Posterior vena cava (tissue), 2 donors: ENCODE results near the gene MAFF. TPM values are rescaled to one million over a fixed set of nuclear protein-coding genes. Genes with fewer than 3 reads are reported as not detected.

Source experiments
- DNase-seq: peaks from one replicate; pipeline ENCODE4 v3.0.0-alpha.2; 2020; ENCODE audit warnings: low spot score
- intact Hi-C, 2 donors: fragments of 100-400 bp; cut with DNase I; formaldehyde crosslinking; loops; one replicate each; pipeline versions ENCODE4 v1.14.1 to v1.14.2; 2022 to 2023
- total RNA-seq, 2 donors: library from RNA; stranded (reverse); fragmentation: NEBNext Ultra II Directional; extraction: Animal tissue kit (Norgen Biotek cat#: 25700); gene quantifications; one replicate each; pipeline ENCODE4 v1.2.1, GENCODE V29; 2021
- donor health status: DM: yes; HTN: yes; CAD: no.
- donor health status: DM: yes; HTN: yes; CAD: no.

MAFF gene
- total RNA-seq, 2 donors from 2014 or later, result 22.1 to 72.7 TPM

DNA sequence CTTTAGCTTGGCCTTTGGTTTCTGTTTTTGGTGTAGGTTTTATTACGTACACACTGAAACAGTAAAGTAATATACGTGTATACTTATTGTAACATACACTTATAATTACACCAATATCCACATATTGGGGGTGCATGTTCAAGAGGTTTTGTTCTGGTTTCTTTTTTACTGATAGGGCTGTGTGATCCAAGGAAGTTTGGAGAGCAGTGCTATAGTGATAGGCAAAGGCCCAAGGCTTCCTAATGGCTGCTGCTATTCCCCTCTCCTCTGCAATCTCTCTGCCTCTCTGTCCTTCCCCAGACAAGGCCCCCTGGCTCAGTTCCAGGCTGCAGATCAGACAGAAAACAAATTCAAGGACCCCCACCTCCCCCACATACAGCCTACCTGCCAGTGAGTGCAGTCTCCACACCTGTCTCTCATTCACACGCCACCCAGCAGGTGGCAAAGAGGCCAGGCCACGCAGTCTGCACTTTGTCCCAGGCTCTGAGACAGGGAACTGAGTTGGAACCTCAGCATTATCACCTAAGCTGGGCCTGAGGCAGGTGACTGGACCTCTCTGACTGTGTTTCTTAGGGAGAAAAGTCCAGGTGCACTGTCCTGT lies 56.0 kb downstream of the MAFF start:
- DNase-seq, result no peak
- intact Hi-C loops, result no loop called here

DNA sequence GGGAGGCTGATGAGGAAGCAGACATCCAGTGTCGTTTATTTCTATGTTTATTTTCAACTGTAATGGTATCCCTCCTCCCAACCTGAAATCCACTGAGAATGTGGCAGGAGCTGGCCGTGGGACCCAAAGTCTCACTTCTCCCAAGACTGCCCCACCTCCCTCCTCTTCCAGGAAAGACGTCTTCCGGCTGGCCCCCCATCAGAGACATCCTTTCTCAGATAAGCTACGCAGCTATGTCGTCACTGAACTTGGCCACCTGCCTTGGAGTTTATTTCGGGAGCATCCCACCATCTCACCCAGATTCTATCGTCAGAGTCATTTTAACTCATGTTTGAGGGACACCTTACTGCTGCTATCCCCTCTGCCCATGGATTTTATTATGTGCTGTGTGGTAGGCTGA lies 57.1 kb downstream of the MAFF start:
- peak; percentile 89 for DNase-seq
- intact Hi-C loops, result no loop called here

DNA sequence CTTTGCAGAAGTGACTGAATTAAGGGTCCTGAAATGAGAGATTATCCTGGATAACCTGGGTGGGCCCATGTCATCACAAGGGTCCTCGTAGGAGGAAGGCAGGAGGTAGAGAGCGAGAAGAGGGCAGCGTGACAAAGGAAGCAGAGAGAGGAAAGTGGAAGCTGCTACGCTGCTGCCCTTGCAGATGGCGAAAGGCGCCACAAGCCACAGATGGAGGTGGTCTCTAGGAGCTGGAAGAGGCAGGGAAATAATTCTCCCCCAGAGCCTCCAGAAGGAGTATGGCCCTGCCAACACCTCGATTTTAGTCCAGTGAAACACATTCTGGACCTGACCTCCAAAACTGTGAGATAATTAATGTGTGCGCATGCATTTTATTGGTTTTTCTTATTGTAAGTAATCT lies 57.6 kb downstream of the MAFF start:
- intact Hi-C loops, result no loop called here
- no peak for DNase-seq

DNA sequence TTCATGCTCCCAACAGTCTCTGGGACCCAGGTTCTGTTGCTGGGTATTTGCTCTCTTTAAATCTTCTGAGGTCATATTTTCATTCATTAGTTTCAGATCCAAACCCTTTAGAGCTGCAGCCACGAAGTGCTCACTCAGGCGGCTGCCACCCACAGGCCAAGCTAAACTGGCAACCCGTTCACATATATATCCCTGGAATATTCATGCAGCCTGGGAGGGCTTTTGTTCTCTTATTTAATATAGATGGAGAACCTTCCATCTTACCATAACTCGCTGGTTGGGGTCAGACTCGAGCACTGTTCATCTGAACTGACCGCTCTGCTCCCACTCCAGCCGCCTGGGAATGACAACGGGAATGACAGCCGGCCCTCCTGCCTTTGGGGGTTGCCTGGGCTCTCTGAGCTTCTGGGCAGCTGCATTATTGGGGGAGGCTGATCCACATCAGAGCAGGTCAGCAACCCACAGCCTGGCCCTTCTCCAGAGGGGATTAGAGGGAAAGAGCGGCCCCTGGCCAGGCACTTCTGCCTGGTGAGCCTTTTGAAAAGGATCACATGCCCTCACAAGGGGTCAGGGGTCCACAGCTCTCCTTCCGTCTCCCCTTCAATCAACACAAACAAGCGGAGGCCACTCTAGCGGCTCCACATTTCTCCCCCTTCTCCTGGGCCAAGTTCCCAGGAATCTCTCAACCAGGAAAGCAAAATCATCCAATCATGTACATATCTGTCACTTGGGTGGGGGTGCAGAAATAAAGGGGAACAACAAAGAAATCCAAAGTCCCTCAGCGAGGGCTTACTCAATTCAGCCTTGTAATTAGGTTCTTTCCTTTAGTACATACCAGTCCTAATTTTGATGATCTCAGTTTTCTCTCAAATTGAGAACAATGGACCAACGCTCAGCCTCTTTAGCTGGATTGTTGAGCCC lies 59.2 kb downstream of the MAFF start:
- intact Hi-C loops, result loop anchor here in 1 of 2 donors (10.0 kb wide), 1 partner anchor 94 kb away; no protein-coding TSS in a partner anchor
- DNase-seq, result no peak

DNA sequence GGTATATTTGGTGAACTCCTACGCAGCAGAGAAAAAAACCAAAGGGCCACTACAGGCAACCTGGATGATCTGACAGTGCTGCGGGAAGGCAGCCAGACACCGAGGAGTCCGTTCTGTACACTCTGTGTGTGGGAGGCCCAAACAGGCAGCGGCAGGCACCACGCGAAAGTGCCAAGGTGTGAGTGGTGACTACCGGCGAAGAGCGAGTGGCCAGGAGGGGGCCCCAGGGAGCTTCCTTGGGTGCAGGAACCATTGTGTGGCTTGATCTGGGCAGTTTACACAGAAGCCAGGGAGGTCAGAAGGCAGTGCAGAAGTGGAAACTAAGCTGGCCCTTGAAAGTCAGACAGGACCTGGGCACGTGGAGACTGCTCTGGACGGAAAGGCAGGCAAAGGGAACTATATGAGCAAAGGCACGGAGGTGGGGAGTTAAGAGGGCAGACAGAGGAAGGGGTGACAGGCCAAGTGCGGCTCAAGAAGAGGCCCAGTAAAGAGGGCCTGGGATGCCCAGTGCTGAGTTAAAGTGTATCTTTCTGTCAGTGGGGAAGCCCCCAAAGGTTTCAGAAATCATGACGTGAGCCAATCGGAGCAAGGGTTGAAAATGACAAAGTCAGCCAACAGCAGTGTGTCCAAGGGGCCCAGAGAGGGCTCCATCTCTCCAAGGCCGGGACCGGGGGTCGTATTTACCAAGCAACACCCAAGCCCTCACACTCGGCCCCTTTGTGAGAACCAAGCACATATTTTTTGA lies 60.4 kb downstream of the MAFF start:
- intact Hi-C loops, result loop anchor here in 1 of 2 donors (10.0 kb wide), 1 partner anchor 93 kb away; no protein-coding TSS in a partner anchor
- no peak for DNase-seq

DNA sequence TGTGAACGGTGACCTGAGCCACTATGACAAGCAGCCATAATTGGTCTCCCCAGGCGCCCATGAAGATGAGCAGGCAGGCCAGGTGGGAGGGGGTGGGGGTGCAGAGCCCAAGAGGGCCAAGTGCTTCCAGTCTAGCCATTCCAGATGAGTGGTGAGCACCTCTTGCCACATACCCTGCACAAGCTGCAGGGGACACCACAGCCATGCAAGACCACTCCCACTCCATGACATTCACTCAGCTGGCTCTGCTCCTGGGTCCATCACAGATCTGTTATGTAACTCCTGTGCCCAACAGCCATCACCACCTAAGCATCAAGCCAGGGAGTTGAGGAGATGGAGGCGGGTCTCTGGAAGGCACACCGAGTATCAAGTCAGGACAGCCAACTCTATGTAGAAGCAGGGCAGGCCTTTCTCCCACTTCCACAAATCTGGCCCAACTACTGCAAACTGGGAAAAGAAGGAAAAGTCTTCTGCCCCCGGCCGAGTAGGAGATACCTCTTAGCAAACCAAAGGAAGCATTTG lies 62.6 kb downstream of the MAFF start:
- DNase-seq, result no peak
- intact Hi-C loops, result loop anchor here in 1 of 2 donors (10.0 kb wide), 1 partner anchor 90 kb away; no protein-coding TSS in a partner anchor

Other genes starting within 250 kb of the MAFF start
- gene C22orf23, start 248.4 kb upstream of the MAFF start, total RNA-seq, result under 1 TPM; 0.32 to 0.33 TPM
- gene POLR2F, start 248.3 kb upstream of the MAFF start, total RNA-seq, result 10 to 100 TPM; 46.5 to 60.2 TPM
- gene SOX10, start 217.4 kb upstream of the MAFF start, total RNA-seq, result 1 to 10 TPM in 1 of 2 donors, under 1 TPM in 1; 0.32 to 1.6 TPM
- 10 to 100 TPM; 15.7 to 17.5 TPM for gene PICK1, start 144.6 kb upstream of the MAFF start, total RNA-seq
- under 1 TPM; 0.51 to 0.57 TPM for gene SLC16A8, start 117.8 kb upstream of the MAFF start, total RNA-seq
- gene BAIAP2L2, start 91.3 kb upstream of the MAFF start, total RNA-seq, result under 1 TPM; 0.24 to 0.37 TPM
- gene PLA2G6, start 20.2 kb upstream of the MAFF start, total RNA-seq, result 10 to 100 TPM; 13.7 to 14.3 TPM
- gene TMEM184B, start 71.0 kb downstream of the MAFF start, total RNA-seq, result 10 to 100 TPM; 42.9 to 49.7 TPM
- gene CSNK1E, start 115.4 kb downstream of the MAFF start, total RNA-seq, result 10 to 100 TPM; 70.1 to 88.6 TPM